Endothelial cell (in vitro differentiated cells): Measurements from ENCODE around the gene TRABD2B. TPM values are rescaled to one million over a fixed set of nuclear protein-coding genes. Genes with fewer than 3 reads are reported as not detected.

Experiments used
- DNase-seq: peaks from one replicate; pipeline ENCODE4 v3.0.0; 2021; ENCODE audit warnings: low spot score
- H3K27ac Mint-ChIP-seq: one replicate; pipeline ENCODE4 v1.8.0; 2021; ENCODE audit warnings: mixed read lengths, inconsistent platforms; ENCODE audit not compliant: unreplicated experiment
- H3K27me3 Mint-ChIP-seq: one replicate; pipeline ENCODE4 v1.8.0; 2021; ENCODE audit warnings: mild to moderate bottlenecking, moderate library complexity, mixed read lengths, inconsistent platforms; ENCODE audit not compliant: unreplicated experiment
- H3K36me3 Mint-ChIP-seq: one replicate; pipeline ENCODE4 v1.8.0; 2021; ENCODE audit warnings: mild to moderate bottlenecking, low read depth, mixed read lengths, inconsistent platforms; ENCODE audit not compliant: unreplicated experiment
- H3K4me1 Mint-ChIP-seq: one replicate; pipeline ENCODE4 v1.8.0; 2021; ENCODE audit warnings: mild to moderate bottlenecking, mixed read lengths, inconsistent platforms; ENCODE audit not compliant: unreplicated experiment
- H3K4me3 Mint-ChIP-seq: one replicate; pipeline ENCODE4 v1.8.0; 2021; ENCODE audit warnings: mild to moderate bottlenecking, mixed read lengths, inconsistent platforms; ENCODE audit not compliant: unreplicated experiment
- H3K9me3 Mint-ChIP-seq: one replicate; pipeline ENCODE4 v1.8.0; 2021; ENCODE audit warnings: mixed read lengths, inconsistent platforms; ENCODE audit not compliant: unreplicated experiment
- total RNA-seq: library from RNA; stranded (reverse); fragmentation: NEBNext Ultra II Directional; extraction: Animal tissue kit (Norgen Biotek cat#: 25700); gene quantifications from one replicate; pipeline ENCODE4 v1.2.1, GENCODE V29; 2021; ENCODE audit not compliant: unreplicated experiment
- TF ChIP-seq, protein P1 (sequence below): fragments of 200-600 bp; sonication (generic); IDR thresholded peaks from one replicate; pipeline ENCODE4 v1.5.0; 2021; ENCODE audit warnings: antibody characterized with exemption; ENCODE audit not compliant: unreplicated experiment

The TRABD2B gene
- total RNA-seq, 1 donor from 2014 or later, result 1.0 TPM

DNA sequence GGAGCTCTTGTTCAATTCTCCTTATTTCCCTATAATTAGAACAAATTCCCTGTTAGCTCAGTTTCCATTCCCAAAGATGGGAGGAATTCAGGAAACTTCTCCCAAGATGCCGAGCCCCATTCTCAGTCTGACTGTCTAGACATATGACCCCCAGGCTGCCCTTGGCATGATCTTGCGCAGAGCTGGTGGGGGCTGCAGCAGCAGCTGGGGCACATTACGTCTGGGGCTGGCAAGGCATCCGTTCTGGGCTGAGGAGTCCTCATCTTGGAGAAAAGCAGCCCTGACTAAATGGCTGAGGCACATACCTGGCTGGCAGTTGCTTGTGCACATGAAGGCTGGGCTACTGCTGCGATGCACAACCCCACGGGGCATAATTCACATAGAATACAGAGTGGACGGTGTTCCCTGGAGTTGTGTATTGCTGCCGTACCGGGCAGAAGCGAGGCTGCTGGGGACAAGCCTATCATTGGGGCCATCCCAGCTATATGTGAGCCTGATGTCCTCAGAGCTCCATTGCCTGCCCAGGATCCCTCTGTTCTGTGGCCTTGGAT lies 36.4 kb upstream of the TRABD2B start:
- Mint-ChIP-seq H3K36me3 (no peaks in the 10 kb centered on the region), H3K9me3 (no peaks in the 10 kb centered on the region), H3K27ac (no peak overlapping the region), H3K27me3 (peaks cover 6% of the 10 kb centered on the region), H3K4me1 (no peaks in the 10 kb centered on the region), H3K4me3 (no peak overlapping the region)
- DNase-seq, result no peak
- TF ChIP-seq, protein P1, sequence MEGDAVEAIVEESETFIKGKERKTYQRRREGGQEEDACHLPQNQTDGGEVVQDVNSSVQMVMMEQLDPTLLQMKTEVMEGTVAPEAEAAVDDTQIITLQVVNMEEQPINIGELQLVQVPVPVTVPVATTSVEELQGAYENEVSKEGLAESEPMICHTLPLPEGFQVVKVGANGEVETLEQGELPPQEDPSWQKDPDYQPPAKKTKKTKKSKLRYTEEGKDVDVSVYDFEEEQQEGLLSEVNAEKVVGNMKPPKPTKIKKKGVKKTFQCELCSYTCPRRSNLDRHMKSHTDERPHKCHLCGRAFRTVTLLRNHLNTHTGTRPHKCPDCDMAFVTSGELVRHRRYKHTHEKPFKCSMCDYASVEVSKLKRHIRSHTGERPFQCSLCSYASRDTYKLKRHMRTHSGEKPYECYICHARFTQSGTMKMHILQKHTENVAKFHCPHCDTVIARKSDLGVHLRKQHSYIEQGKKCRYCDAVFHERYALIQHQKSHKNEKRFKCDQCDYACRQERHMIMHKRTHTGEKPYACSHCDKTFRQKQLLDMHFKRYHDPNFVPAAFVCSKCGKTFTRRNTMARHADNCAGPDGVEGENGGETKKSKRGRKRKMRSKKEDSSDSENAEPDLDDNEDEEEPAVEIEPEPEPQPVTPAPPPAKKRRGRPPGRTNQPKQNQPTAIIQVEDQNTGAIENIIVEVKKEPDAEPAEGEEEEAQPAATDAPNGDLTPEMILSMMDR, result no peak

DNA sequence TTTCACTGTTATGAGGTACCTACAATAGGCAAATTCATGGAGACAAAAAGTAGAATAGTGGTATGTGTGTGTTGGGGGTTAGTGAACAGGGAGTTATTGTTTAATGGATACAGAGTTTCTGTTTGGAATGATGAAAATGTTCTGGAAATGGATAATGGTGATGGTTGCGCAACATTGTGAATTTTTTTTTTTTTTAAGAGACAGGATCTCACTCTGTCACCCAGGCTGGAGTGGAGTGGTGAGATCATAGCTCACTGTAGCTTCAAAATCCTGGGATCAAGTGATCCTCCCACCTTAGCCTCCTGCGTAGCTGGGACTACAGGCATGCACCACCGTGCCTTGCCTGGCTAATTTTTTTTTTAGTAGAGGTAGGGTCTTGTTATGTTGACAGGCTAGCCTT lies 34.5 kb upstream of the TRABD2B start:
- Mint-ChIP-seq H3K4me1 (no peaks in the 10 kb centered on the region), H3K27me3 (peaks cover 6% of the 10 kb centered on the region), H3K9me3 (no peaks in the 10 kb centered on the region), H3K4me3 (no peak overlapping the region), H3K36me3 (no peaks in the 10 kb centered on the region), H3K27ac (no peak overlapping the region)
- DNase-seq, result no peak
- TF ChIP-seq, protein P1, result no peak

DNA sequence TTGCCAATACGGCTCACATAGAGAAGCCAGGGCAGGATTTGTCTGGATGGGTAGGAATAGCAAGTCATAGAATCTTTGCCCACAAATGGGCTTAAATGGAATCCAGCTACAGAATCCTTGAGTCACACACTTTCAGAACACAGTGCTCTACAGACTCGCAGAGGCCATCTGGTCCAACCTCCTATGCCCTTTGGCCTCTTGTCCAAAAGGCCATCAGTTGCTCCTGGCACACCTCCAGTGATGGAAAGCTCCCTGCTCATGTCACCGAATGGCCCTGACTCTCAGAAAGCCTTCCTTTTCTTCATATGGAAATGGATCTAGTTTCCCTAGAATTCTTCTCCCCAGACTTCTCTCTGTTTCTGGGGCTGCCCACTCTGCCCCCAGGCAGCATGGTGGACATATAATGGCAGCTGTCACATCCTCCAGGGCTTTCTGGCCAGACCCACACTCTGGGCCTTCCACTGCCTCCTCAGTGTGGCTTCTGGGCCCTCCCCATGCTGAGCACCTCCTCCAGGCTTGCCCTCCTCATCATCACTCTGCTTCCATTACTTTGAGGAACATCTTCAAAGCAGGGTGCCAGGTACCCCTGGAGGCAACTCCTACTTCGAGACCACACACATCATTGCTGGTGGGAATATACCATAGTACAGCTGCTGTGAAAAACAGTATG lies 33.6 kb upstream of the TRABD2B start:
- H3K4me3 Mint-ChIP-seq, result no peak overlapping the region
- no peaks in the 10 kb centered on the region for H3K9me3 Mint-ChIP-seq
- H3K27me3 Mint-ChIP-seq, result peaks cover 6% of the 10 kb centered on the region
- no peaks in the 10 kb centered on the region for H3K36me3 Mint-ChIP-seq
- TF ChIP-seq, protein P1, result no peak
- no peak overlapping the region for H3K27ac Mint-ChIP-seq
- no peaks in the 10 kb centered on the region for H3K4me1 Mint-ChIP-seq
- DNase-seq, result no peak

DNA sequence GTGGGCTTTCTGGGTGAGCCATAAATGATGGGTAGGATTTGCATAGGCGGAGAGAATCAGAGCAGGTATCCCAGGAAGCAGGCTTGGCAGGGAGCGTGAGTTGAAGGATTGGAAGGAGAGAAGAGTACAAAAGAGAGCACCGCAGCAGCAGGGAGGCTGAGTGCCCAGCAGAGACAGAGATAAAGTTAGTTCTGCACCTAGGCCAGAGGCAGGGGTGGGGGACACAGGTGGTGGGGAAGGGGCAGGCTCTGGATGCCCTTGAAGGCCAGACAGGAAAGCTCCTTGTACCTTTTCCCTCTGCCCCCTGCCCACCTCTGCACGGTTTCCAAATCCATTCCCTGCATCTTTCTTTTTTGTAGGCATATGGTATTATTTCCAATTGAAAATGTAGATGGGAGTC lies 33.0 kb upstream of the TRABD2B start:
- Mint-ChIP-seq H3K4me3 (no peak overlapping the region), H3K27ac (no peak overlapping the region), H3K36me3 (no peaks in the 10 kb centered on the region), H3K27me3 (peaks cover 6% of the 10 kb centered on the region), H3K9me3 (no peaks in the 10 kb centered on the region), H3K4me1 (no peaks in the 10 kb centered on the region)
- TF ChIP-seq, protein P1, result no peak
- DNase-seq, result no peak
